Measurements from ENCODE around the gene CEP83. TPM values are rescaled to one million over a fixed set of nuclear protein-coding genes. Genes with fewer than 3 reads are reported as not detected.

CEP83 gene
- total and polyA plus RNA-seq, 2 experiments from 2014 or later: 29.8 to 33.7 TPM

- H3K27me3 Mint-ChIP-seq (ENCODE audit: insufficient read depth, low read depth, poor library complexity): no peaks in the 10 kb centered on the region
- no peak overlapping the region for H3K4me3 ChIP-seq
- peaks cover 12% of the 10 kb centered on the region for H3K36me3 ChIP-seq (ENCODE audit: insufficient read depth)
- DNase-seq (ENCODE audit: low spot score): no peak
- H3K9me2 ChIP-seq (ENCODE audit: insufficient read depth): no peaks in the 10 kb centered on the region
- H3K4me2 ChIP-seq: no peak overlapping the region
- H3K27ac Mint-ChIP-seq: no peak overlapping the region
- H3K36me3 Mint-ChIP-seq (ENCODE audit: low read depth): peaks cover 27% of the 10 kb centered on the region
- no peaks in the 10 kb centered on the region for H3K4me1 ChIP-seq (ENCODE audit: insufficient read depth)
- ATAC-seq: no peak
- no peak overlapping the region for H3K27ac ChIP-seq (ENCODE audit: low read depth)
- H3F3A ChIP-seq (replicated peaks; ENCODE audit: low read depth): no peaks in the 10 kb centered on the region
- H3K9me3 Mint-ChIP-seq: peaks cover 7% of the 10 kb centered on the region; the same call in 2 of the 3 replicates
- no peaks in the 10 kb centered on the region for H4K20me1 ChIP-seq (replicated peaks; ENCODE audit: insufficient read depth)
- no peak overlapping the region for H2AFZ ChIP-seq
- H3K79me2 ChIP-seq (replicated peaks; ENCODE audit: insufficient read depth): peaks cover 13% of the 10 kb centered on the region; the same call in 1 of the 2 replicates
- no peaks in the 10 kb centered on the region for H3K4me1 Mint-ChIP-seq
- TF ChIP-seq STAT1 (IDR thresholded peaks at IDR 0.05; ENCODE audit: unreplicated experiment) (no peak), EZH2 (IDR thresholded peaks at IDR 0.05; ENCODE audit: low read depth, unreplicated experiment) (no peak), ETS1 (IDR thresholded peaks at IDR 0.05) (no peak)
- no peaks in the 10 kb centered on the region for H3K27me3 ChIP-seq (ENCODE audit: insufficient read depth)
- H3K4me3 Mint-ChIP-seq: no peak overlapping the region
Measured at GRCh38 chr12:94384030-94384429, 75.6 kb downstream of the CEP83 start.

- Histone ChIP-seq H3K4me1 (ENCODE audit: insufficient read depth) (no peaks in the 10 kb centered on the region), H2AFZ (no peak overlapping the region), H3K79me2 (replicated peaks; ENCODE audit: insufficient read depth) (no peaks in the 10 kb centered on the region), H3K27me3 (ENCODE audit: insufficient read depth) (no peaks in the 10 kb centered on the region), H3K4me2 (no peak overlapping the region), H3K4me3 (no peak overlapping the region), H4K20me1 (replicated peaks; ENCODE audit: insufficient read depth) (no peaks in the 10 kb centered on the region), H3K9me2 (ENCODE audit: insufficient read depth) (no peaks in the 10 kb centered on the region), H3K27ac (ENCODE audit: low read depth) (no peak overlapping the region), H3F3A (replicated peaks; ENCODE audit: low read depth) (no peaks in the 10 kb centered on the region), H3K36me3 (ENCODE audit: insufficient read depth) (peaks cover 8% of the 10 kb centered on the region)
- no peak for ATAC-seq
- H3K4me3 Mint-ChIP-seq: no peak overlapping the region
- H3K27ac Mint-ChIP-seq: no peak overlapping the region
- peaks cover 19% of the 10 kb centered on the region for H3K36me3 Mint-ChIP-seq (ENCODE audit: low read depth)
- H3K27me3 Mint-ChIP-seq (ENCODE audit: insufficient read depth, low read depth, poor library complexity): no peaks in the 10 kb centered on the region
- H3K9me3 Mint-ChIP-seq: no peaks in the 10 kb centered on the region
- DNase-seq (ENCODE audit: low spot score): no peak
- H3K4me1 Mint-ChIP-seq: no peaks in the 10 kb centered on the region
- TF ChIP-seq REST (IDR thresholded peaks at IDR 0.05; ENCODE audit: unreplicated experiment) (no peak), ETS1 (IDR thresholded peaks at IDR 0.05) (no peak), EZH2phosphoT487 (IDR thresholded peaks at IDR 0.05; ENCODE audit: unreplicated experiment) (no peak), EZH2 (IDR thresholded peaks at IDR 0.05; ENCODE audit: low read depth, unreplicated experiment) (no peak), ZNF114 (CRISPR knock-in tag; IDR thresholded peaks at IDR 0.05) (no peak), JUNB (IDR thresholded peaks at IDR 0.05; ENCODE audit: unreplicated experiment) (no peak), POLR2AphosphoS5 (IDR thresholded peaks at IDR 0.05; ENCODE audit: low read depth) (no peak), ZNF331 (CRISPR knock-in tag; IDR thresholded peaks at IDR 0.05; ENCODE audit: low read depth) (no peak), NANOG (IDR thresholded peaks at IDR 0.05; ENCODE audit: borderline replicate concordance) (no peak), STAT1 (IDR thresholded peaks at IDR 0.05; ENCODE audit: unreplicated experiment) (no peak)
Measured at GRCh38 chr12:94380507-94380906, 79.2 kb downstream of the CEP83 start.

Data from GM23338 (cell line).